H1 (cell line): ENCODE measurements around the gene TXN2. TPM values are rescaled to one million over a fixed set of nuclear protein-coding genes. Genes with fewer than 3 reads are reported as not detected.

Source experiments
- CTCF ChIA-PET: fragments of 300-600 bp; sonication (Branson Sonifier 250); formaldehyde crosslinking; loops from one replicate; lab custom pipeline; 2021; ENCODE audit not compliant: partially characterized antibody; lab: Charles Lee
- POLR2A ChIA-PET: fragments of 300-600 bp; sonication (Branson Sonifier 250); formaldehyde crosslinking; loops from one replicate; lab custom pipeline; 2021; ENCODE audit warnings: inconsistent platforms; ENCODE audit not compliant: partially characterized antibody; lab: Charles Lee
- DNase-seq, 2 experiments: peaks; one replicate each; pipeline versions ENCODE4 v3.0.0 to v3.0.0-alpha.2; 2010 to 2022; ENCODE audit warnings: low spot score in 2 of 2, low read depth in 1 of 2, mixed read lengths in 1 of 2
- FAIRE-seq: peaks from 2 replicates; lab custom pipeline; 2011; peaks lifted over from hg19 to GRCh38; lab: Jason Lieb, UNC
- H2AFZ ChIP-seq: 2 replicates; pipeline ENCODE4 v1.8.1; 2012; ENCODE audit warnings: low read length, inconsistent platforms
- H2AK5ac ChIP-seq: 2 replicates; pipeline ENCODE4 v1.6.1; 2013; ENCODE audit warnings: low read depth, low read length
- H2BK120ac ChIP-seq: replicated peaks from 2 replicates; pipeline ENCODE3; 2013; ENCODE audit warnings: low read depth, low read length, inconsistent platforms
- H2BK12ac ChIP-seq: 2 replicates; pipeline ENCODE4 v1.6.1; 2013; ENCODE audit warnings: low read depth, low read length
- H2BK15ac ChIP-seq: 2 replicates; pipeline ENCODE4 v1.6.1; 2013; ENCODE audit warnings: low read length
- H2BK20ac ChIP-seq: 2 replicates; pipeline ENCODE4 v1.6.1; 2013; ENCODE audit warnings: low read length
- H2BK5ac ChIP-seq: 2 replicates; pipeline ENCODE4 v1.6.1; 2013; ENCODE audit warnings: low read depth, low read length
- H3K14ac ChIP-seq: 2 replicates; pipeline ENCODE4 v1.6.1; 2013; ENCODE audit warnings: inconsistent platforms; ENCODE audit not compliant: insufficient read length
- H3K18ac ChIP-seq: 2 replicates; pipeline ENCODE4 v1.6.1; 2013; ENCODE audit warnings: low read length; ENCODE audit errors: extremely low read depth
- H3K23ac ChIP-seq: 2 replicates; pipeline ENCODE4 v1.6.1; 2013; ENCODE audit warnings: inconsistent platforms; ENCODE audit not compliant: insufficient read length
- H3K23me2 ChIP-seq: 2 replicates; pipeline ENCODE4 v1.6.1; 2013; ENCODE audit warnings: low read depth, low read length
- H3K27ac ChIP-seq: 2 replicates; pipeline ENCODE4 v1.6.1; 2011; ENCODE audit warnings: low read depth, low read length, inconsistent platforms
- H3K27me3 ChIP-seq, 4 experiments: replicated peaks in 1 of 4; 1 replicate in 1 of 4; 2 replicates in 3 of 4; pipeline versions ENCODE4 v1.6.1 to v1.8.1; 2011 to 2013; ENCODE audit warnings: low read length in 3 of 4, mild to moderate bottlenecking in 3 of 4, inconsistent platforms in 2 of 4, mixed read lengths in 2 of 4, moderate library complexity in 1 of 4; ENCODE audit not compliant: control insufficient read depth in 3 of 4, insufficient read depth in 3 of 4; ENCODE audit errors: extremely low read depth in 1 of 4
- H3K36me3 ChIP-seq, 4 experiments: 2 replicates each; pipeline versions ENCODE4 v1.6.1 to v1.8.1; 2011 to 2013; ENCODE audit warnings: mild to moderate bottlenecking in 4 of 4, low read length in 3 of 4, moderate library complexity in 2 of 4, control low read depth in 1 of 4, inconsistent platforms in 1 of 4; ENCODE audit not compliant: insufficient read depth in 4 of 4, control insufficient read depth in 2 of 4
- H3K4ac ChIP-seq: replicated peaks from 2 replicates; pipeline ENCODE3; 2013; ENCODE audit warnings: low read length, low read depth, mixed read lengths, inconsistent platforms; ENCODE audit not compliant: insufficient read length
- H3K4me1 ChIP-seq, 4 experiments: replicated peaks in 1 of 4; 1 replicate in 1 of 4; 2 replicates in 3 of 4; pipeline versions ENCODE4 v1.6.1 to v1.8.1; 2011 to 2013; ENCODE audit warnings: low read length in 3 of 4, inconsistent platforms in 2 of 4, mixed read lengths in 1 of 4; ENCODE audit not compliant: insufficient read depth in 4 of 4, control insufficient read depth in 3 of 4
- H3K4me2 ChIP-seq, 2 experiments: 2 replicates each; pipeline versions ENCODE4 v1.6.1 to v1.8.1; 2011 to 2013; ENCODE audit warnings: low read depth in 2 of 2, low read length in 2 of 2, control low read depth in 1 of 2, inconsistent platforms in 1 of 2, mild to moderate bottlenecking in 1 of 2; ENCODE audit not compliant: insufficient read depth in 1 of 2
- H3K4me3 ChIP-seq, 4 experiments: fragments of 200-600, 300-600 bp in 1 of 4; sonication (generic), shearing (Covaris generic), sonication (Bioruptor Twin) in 1 of 4; 2 replicates each; pipeline versions ENCODE4 v1.5.1 to v1.8.1; 2011 to 2016; ENCODE audit warnings: low read length in 4 of 4, low read depth in 3 of 4, control low read depth in 2 of 4, inconsistent platforms in 2 of 4, mild to moderate bottlenecking in 2 of 4, mixed read lengths in 1 of 4, moderate library complexity in 1 of 4; ENCODE audit not compliant: insufficient read depth in 2 of 4; ENCODE audit errors: extremely low read depth in 1 of 4
- H3K56ac ChIP-seq: replicated peaks from 2 replicates; pipeline ENCODE3; 2013; ENCODE audit warnings: low read depth, mild to moderate bottlenecking, mixed read lengths, low read length, inconsistent platforms; ENCODE audit not compliant: insufficient read length
- H3K79me1 ChIP-seq: 2 replicates; pipeline ENCODE4 v1.6.1; 2013; ENCODE audit warnings: low read depth, low read length, control low read depth
- H3K79me2 ChIP-seq, 2 experiments: 2 replicates each; pipeline versions ENCODE4 v1.6.1 to v1.8.1; 2012 to 2013; ENCODE audit warnings: low read length in 2 of 2, mild to moderate bottlenecking in 2 of 2, inconsistent platforms in 1 of 2; ENCODE audit not compliant: insufficient read depth in 2 of 2, control insufficient read depth in 1 of 2
- H3K9ac ChIP-seq, 4 experiments: replicated peaks in 1 of 4; 1 replicate in 1 of 4; 2 replicates in 3 of 4; pipeline versions ENCODE4 v1.6.1 to v1.8.1; 2011 to 2013; ENCODE audit warnings: low read depth in 3 of 4, low read length in 3 of 4, control low read depth in 2 of 4, mild to moderate bottlenecking in 2 of 4, moderate library complexity in 2 of 4, inconsistent platforms in 1 of 4; ENCODE audit errors: extremely low read depth in 1 of 4
- H3K9me3 ChIP-seq, 2 experiments: 2 replicates each; pipeline versions ENCODE4 v1.6.1 to v1.8.1; 2012 to 2013; ENCODE audit warnings: mild to moderate bottlenecking in 2 of 2, moderate library complexity in 2 of 2, control low read depth in 1 of 2, inconsistent platforms in 1 of 2, low read depth in 1 of 2, low read length in 1 of 2, mixed read lengths in 1 of 2; ENCODE audit not compliant: insufficient read depth in 2 of 2
- H4K20me1 ChIP-seq, 2 experiments: replicated peaks in 1 of 2; 2 replicates each; pipeline versions ENCODE3 to v1.8.1; 2011 to 2013; ENCODE audit warnings: inconsistent platforms in 2 of 2, low read length in 2 of 2, mild to moderate bottlenecking in 1 of 2; ENCODE audit not compliant: insufficient read depth in 2 of 2, control insufficient read depth in 1 of 2
- H4K5ac ChIP-seq: 2 replicates; pipeline ENCODE4 v1.6.1; 2013; ENCODE audit warnings: low read length, low read depth, mixed read lengths, inconsistent platforms; ENCODE audit not compliant: insufficient read length
- H4K8ac ChIP-seq: 2 replicates; pipeline ENCODE4 v1.8.0; 2013; ENCODE audit warnings: mild to moderate bottlenecking, moderate library complexity, low read length, inconsistent platforms; ENCODE audit not compliant: insufficient read depth; ENCODE audit errors: extremely low read depth
- H4K91ac ChIP-seq: replicated peaks from 2 replicates; pipeline ENCODE3; 2013; ENCODE audit warnings: low read length, mixed read lengths, inconsistent platforms; ENCODE audit not compliant: insufficient read length
- BACH1 ChIP-seq: IDR thresholded peaks from 2 replicates; pipeline ENCODE4 v1.6.1; 2012; ENCODE audit warnings: low read length, improper control_type of control experiment
- CBX5 ChIP-seq: fragments of 300-800, 300-1000 bp; sonication (generic); IDR thresholded peaks from 2 replicates; pipeline ENCODE4 v1.7.1; 2016; ENCODE audit warnings: antibody characterized with exemption, low read length, low read depth
- E2F6 ChIP-seq: IDR thresholded peaks from 2 replicates; pipeline ENCODE4 v1.6.1; 2012; ENCODE audit warnings: inconsistent platforms
- EZH2 ChIP-seq: fragments of 200-600 bp; sonication (generic); IDR thresholded peaks from 2 replicates; pipeline ENCODE4 v1.7.1; 2012; ENCODE audit warnings: low read depth, mild to moderate bottlenecking, moderate library complexity, low read length, inconsistent platforms; ENCODE audit not compliant: severe bottlenecking
- RNF2 ChIP-seq: fragments of 200-900, 300-1000 bp; sonication (generic); IDR thresholded peaks from 2 replicates; pipeline ENCODE4 v1.7.1; 2016; ENCODE audit warnings: borderline replicate concordance, low read depth, mild to moderate bottlenecking, antibody characterized with exemption, low read length; ENCODE audit not compliant: poor library complexity, severe bottlenecking; ENCODE audit errors: missing control alignments
- SIX5 ChIP-seq: IDR thresholded peaks from 2 replicates; pipeline ENCODE4 v1.6.1; 2011; ENCODE audit warnings: mild to moderate bottlenecking, low read depth, low read length
- SP2 ChIP-seq: IDR thresholded peaks from 2 replicates; pipeline ENCODE4 v1.6.1; 2012; ENCODE audit warnings: mild to moderate bottlenecking, low read length, inconsistent platforms
- TAF1 ChIP-seq: IDR thresholded peaks from 2 replicates; pipeline ENCODE4 v1.6.1; 2011; ENCODE audit warnings: mild to moderate bottlenecking, low read depth, low read length
- TCF12 ChIP-seq: IDR thresholded peaks from 2 replicates; pipeline ENCODE4 v1.6.1; 2011; ENCODE audit warnings: low read depth, mild to moderate bottlenecking, low read length
- WGBS, 2 experiments: shearing (Covaris generic) in 1 of 2; methylation state at CpG; one replicate each; pipeline versions ENCODE4 v1.1.6 to v1.1.7; 2013 to 2015; ENCODE audit warnings: low lambda C conversion rate in 2 of 2, mixed read lengths in 2 of 2, inconsistent platforms in 1 of 2, low coverage in 1 of 2, missing lambda C conversion rate in 1 of 2; ENCODE audit not compliant: insufficient replicate concordance in 2 of 2, insufficient coverage in 1 of 2, insufficient read length in 1 of 2; ENCODE audit errors: extremely low coverage in 1 of 2, missing lambda C conversion rate in 1 of 2; 5-methylcytosine and 5-hydroxymethylcytosine counted together
- polyA plus RNA-seq, 7 experiments: library from polyadenylated mRNA; depleted of rRNA in 3 of 7; stranded (reverse) in 5 of 7; unstranded in 2 of 7; fragments of >200 nt in 5 of 7; fragments of 200-250 nt in 2 of 7; gene quantifications; 1 replicate in 5 of 7; 2 replicates in 1 of 7; 4 replicates in 1 of 7; pipeline versions ENCODE4 v1.2.1 to v1.2.3, GENCODE V29; 2011 to 2013; ENCODE audit warnings: missing spikeins in 2 of 7, mixed read lengths in 2 of 7
- total RNA-seq: library from RNA; stranded (reverse); fragmentation: NEBNext Ultra II Directional; extraction: Animal tissue kit (Norgen Biotek cat#: 25700); gene quantifications from 2 replicates; pipeline ENCODE4 v1.2.1, GENCODE V29; 2021
- TF ChIP-seq, protein P1 (sequence below), 3 experiments: IDR thresholded peaks; 1 replicate in 2 of 3; 2 replicates in 1 of 3; pipeline versions ENCODE4 v1.5.1 to v1.6.1; 2011; ENCODE audit warnings: low read length in 3 of 3, mild to moderate bottlenecking in 3 of 3, inconsistent platforms in 2 of 3, low read depth in 1 of 3, moderate library complexity in 1 of 3; ENCODE audit not compliant: insufficient read depth in 1 of 3; ENCODE audit errors: control extremely low read depth in 1 of 3

The TXN2 gene
- total and polyA plus RNA-seq, 2 of the 8 experiments (the other 6 are each of a cell fraction or from before 2014, with no cell fraction given), result 47.5 to 116 TPM

GRCh38 chr22:36453855-36454378 is 27.5 kb downstream of the TXN2 start:
- POLR2A ChIA-PET, result interaction anchor here (0.8 to 6.6 kb wide), 5 partner anchors 9 to 125 kb away, joined by 3 to 32 read pairs (median 4); no protein-coding TSS in a partner anchor
- Histone ChIP-seq H2BK5ac (no peak overlapping the region), H2BK12ac (peak overlapping the region; percentile 50; the same call in 1 of the 2 replicates), H3K4me1 (peaks cover 6 to 25% (median 10%) of the 10 kb centered on the region in 4 experiments), H2AK5ac (peak overlapping the region; percentile 88; the same call in 1 of the 2 replicates), H4K5ac (no peak overlapping the region), H3K27me3 (no peaks in the 10 kb centered on the region), H2AFZ (no peak overlapping the region), H3K9ac (no peak overlapping the region), H4K91ac (no peak overlapping the region), H3K9me3 (no peaks in the 10 kb centered on the region), H3K23me2 (no peaks in the 10 kb centered on the region; the same call in 1 of the 2 replicates), H2BK15ac (peak overlapping the region; percentile 46; the same call in 1 of the 2 replicates), H4K20me1 (no peaks in the 10 kb centered on the region), H3K27ac (no peak overlapping the region), H3K4me2 (peak overlapping the region in 1 of 2 experiments; percentile 57; a peak in 1 of 4 replicates), H3K4ac (no peak overlapping the region), H4K8ac (no peak overlapping the region), H3K56ac (no peak overlapping the region), H3K14ac (no peak overlapping the region), H3K4me3 (no peak overlapping the region), H3K36me3 (no peaks in the 10 kb centered on the region), H3K23ac (no peak overlapping the region), H3K79me1 (no peaks in the 10 kb centered on the region), H3K18ac (no peak overlapping the region), H2BK120ac (no peak overlapping the region), H3K79me2 (no peaks in the 10 kb centered on the region), H2BK20ac (no peak overlapping the region)
- FAIRE-seq, result no peak
- CTCF ChIA-PET, result interaction anchor here (0.8 to 1.0 kb wide), 2 partner anchors 21 to 129 kb away, joined by 3 read pairs; no protein-coding TSS in a partner anchor
- DNase-seq, result no peak
- WGBS, 2 experiments, result 94% methylated on average over 16 of the region's 16 CpGs; no CpG with 5 or more reads in 1 of the 2 experiments
- TF ChIP-seq, protein P1, sequence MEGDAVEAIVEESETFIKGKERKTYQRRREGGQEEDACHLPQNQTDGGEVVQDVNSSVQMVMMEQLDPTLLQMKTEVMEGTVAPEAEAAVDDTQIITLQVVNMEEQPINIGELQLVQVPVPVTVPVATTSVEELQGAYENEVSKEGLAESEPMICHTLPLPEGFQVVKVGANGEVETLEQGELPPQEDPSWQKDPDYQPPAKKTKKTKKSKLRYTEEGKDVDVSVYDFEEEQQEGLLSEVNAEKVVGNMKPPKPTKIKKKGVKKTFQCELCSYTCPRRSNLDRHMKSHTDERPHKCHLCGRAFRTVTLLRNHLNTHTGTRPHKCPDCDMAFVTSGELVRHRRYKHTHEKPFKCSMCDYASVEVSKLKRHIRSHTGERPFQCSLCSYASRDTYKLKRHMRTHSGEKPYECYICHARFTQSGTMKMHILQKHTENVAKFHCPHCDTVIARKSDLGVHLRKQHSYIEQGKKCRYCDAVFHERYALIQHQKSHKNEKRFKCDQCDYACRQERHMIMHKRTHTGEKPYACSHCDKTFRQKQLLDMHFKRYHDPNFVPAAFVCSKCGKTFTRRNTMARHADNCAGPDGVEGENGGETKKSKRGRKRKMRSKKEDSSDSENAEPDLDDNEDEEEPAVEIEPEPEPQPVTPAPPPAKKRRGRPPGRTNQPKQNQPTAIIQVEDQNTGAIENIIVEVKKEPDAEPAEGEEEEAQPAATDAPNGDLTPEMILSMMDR (IDR thresholded peaks at IDR 0.05; ENCODE audit: control extremely low read depth in 1 of 3, insufficient read depth in 1 of 3, low read depth in 1 of 3, low read length in 3 of 3), result no peak
- TF ChIP-seq BACH1, result no peak
- TF ChIP-seq SP2, result no peak
- TF ChIP-seq TAF1, result no peak
- TF ChIP-seq CBX5, result no peak
- no peak for TF ChIP-seq SIX5
- TF ChIP-seq TCF12, result no peak
- TF ChIP-seq E2F6, result no peak
- no peak for TF ChIP-seq RNF2
- no peak for TF ChIP-seq EZH2
